Small intestine (tissue), 7 donors: ENCODE data around the gene CACNA2D4. TPM values are rescaled to one million over a fixed set of nuclear protein-coding genes. Genes with fewer than 3 reads are reported as not detected.

Source experiments
- DNase-seq, 2 donors: peaks; one replicate each; pipeline versions ENCODE4 v3.0.0 to v3.0.0-alpha.2; 2013
- FAIRE-seq: peaks from 2 replicates; lab custom pipeline; 2012; peaks lifted over from hg19 to GRCh38; lab: Jason Lieb, UNC
- H3K27ac ChIP-seq, 3 donors: one replicate each; pipeline ENCODE4 v1.5.1; 2013; ENCODE audit warnings: low read length in 2 of 3, mild to moderate bottlenecking in 2 of 3, control low read depth in 1 of 3, inconsistent platforms in 1 of 3, low read depth in 1 of 3, moderate library complexity in 1 of 3
- H3K27me3 ChIP-seq, 3 donors: one replicate each; pipeline ENCODE4 v1.6.1; 2013; ENCODE audit warnings: low read length in 3 of 3, inconsistent platforms in 1 of 3; ENCODE audit not compliant: control insufficient read depth in 3 of 3, insufficient read depth in 3 of 3
- H3K36me3 ChIP-seq, 3 donors: one replicate each; pipeline ENCODE4 v1.6.1; 2013; ENCODE audit warnings: low read length in 3 of 3, inconsistent platforms in 1 of 3, low read depth in 1 of 3, mild to moderate bottlenecking in 1 of 3, moderate library complexity in 1 of 3; ENCODE audit not compliant: control insufficient read depth in 3 of 3, insufficient read depth in 2 of 3
- H3K4me1 ChIP-seq, 3 donors: one replicate each; pipeline ENCODE4 v1.6.1; 2013; ENCODE audit warnings: low read length in 2 of 3, inconsistent platforms in 1 of 3, low read depth in 1 of 3, mild to moderate bottlenecking in 1 of 3, moderate library complexity in 1 of 3; ENCODE audit not compliant: control insufficient read depth in 3 of 3, insufficient read depth in 2 of 3
- H3K4me3 ChIP-seq, 3 donors: one replicate each; pipeline ENCODE4 v1.5.1; 2013; ENCODE audit warnings: low read length in 3 of 3, control low read depth in 1 of 3, inconsistent platforms in 1 of 3, low read depth in 1 of 3, mild to moderate bottlenecking in 1 of 3, moderate library complexity in 1 of 3
- H3K9me3 ChIP-seq, 2 donors: one replicate each; pipeline ENCODE4 v1.6.1; 2013; ENCODE audit warnings: low read depth in 1 of 2, low read length in 1 of 2; ENCODE audit not compliant: control insufficient read depth in 2 of 2, insufficient read depth in 1 of 2
- WGBS, 3 donors: extraction: QIAGEN DNeasy Blood & Tissue Kit; methylation state at CpG; one replicate each; pipeline ENCODE4 v1.1.7; 2013; 5-methylcytosine and 5-hydroxymethylcytosine counted together
- polyA plus RNA-seq, 4 donors: library from polyadenylated mRNA; stranded (reverse) in 3 of 4; unstranded in 1 of 4; fragments of 200-250 nt in 3 of 4; fragments of 120-200 nt in 1 of 4; gene quantifications; one replicate each; pipeline versions ENCODE4 v1.2.1 to v1.2.3, GENCODE V29; 2013
- donor health status: healthy with polysubstance abuse.
- donor health status: control.
- donor health status: control.
- donor health status: Bipolar disorder and iron deficiency.
- donor health status: healthy.

Gene CACNA2D4
- polyA plus RNA-seq, 4 donors: 5.5 to 10.8 (median 9.1) TPM

GRCh38 chr12:1778911-1779310 lies 139.5 kb downstream of the CACNA2D4 start:
- peaks cover 0 to 4% (median 0%) of the 10 kb centered on the region in 3 donors for H3K4me1 ChIP-seq
- H3K9me3 ChIP-seq: no peaks in the 10 kb centered on the region
- no peak for FAIRE-seq
- no peak for DNase-seq
- H3K36me3 ChIP-seq: peaks cover 4 to 10% (median 10%) of the 10 kb centered on the region in 3 donors
- H3K27me3 ChIP-seq: no peaks in the 10 kb centered on the region
- WGBS, 3 donors: 87 to 97% (median 94%) methylated on average over 4 of the region's 4 CpGs
- H3K4me3 ChIP-seq: no peak overlapping the region
- no peak overlapping the region for H3K27ac ChIP-seq

DNA sequence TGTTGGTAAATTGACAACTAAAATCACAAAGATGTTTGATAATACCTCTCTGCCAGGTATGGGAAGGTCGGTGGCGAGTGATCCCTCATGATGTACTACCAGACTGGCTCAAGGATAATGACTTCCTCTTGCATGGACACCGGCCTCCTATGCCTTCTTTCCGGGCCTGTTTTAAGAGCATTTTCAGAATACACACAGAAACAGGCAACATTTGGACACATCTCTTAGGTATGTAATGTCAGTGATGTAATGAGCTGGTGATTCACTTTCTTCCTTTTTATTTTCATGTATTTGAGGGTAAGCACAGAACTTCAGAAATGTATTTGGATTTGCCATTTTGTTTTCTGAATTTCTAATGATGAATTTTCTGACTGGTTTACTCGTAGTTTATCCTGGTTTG lies 140.7 kb downstream of the CACNA2D4 start:
- FAIRE-seq (no peak), DNase-seq (no peak)
- 95 to 97% (median 96%) methylated on average over 5 of the region's 5 CpGs for WGBS, 3 donors
- Histone ChIP-seq H3K9me3 (no peaks in the 10 kb centered on the region), H3K36me3 (peaks cover 2 to 10% (median 4%) of the 10 kb centered on the region in 3 donors), H3K4me1 (peaks cover 0 to 4% (median 0%) of the 10 kb centered on the region in 3 donors), H3K27ac (no peak overlapping the region), H3K27me3 (no peaks in the 10 kb centered on the region), H3K4me3 (no peak overlapping the region)

- Histone ChIP-seq H3K9me3 (no peaks in the 10 kb centered on the region), H3K4me1 (peaks cover 0 to 4% (median 0%) of the 10 kb centered on the region in 3 donors), H3K36me3 (peaks cover 2 to 10% (median 2%) of the 10 kb centered on the region in 3 donors), H3K27me3 (no peaks in the 10 kb centered on the region), H3K4me3 (no peak overlapping the region), H3K27ac (no peak overlapping the region)
- DNase-seq (no peak), FAIRE-seq (no peak)
- 84 to 91% (median 85%) methylated on average over 4 of the region's 4 CpGs for WGBS, 3 donors
Measured at GRCh38 chr12:1776170-1776921, 142.1 kb downstream of the CACNA2D4 start.

DNA sequence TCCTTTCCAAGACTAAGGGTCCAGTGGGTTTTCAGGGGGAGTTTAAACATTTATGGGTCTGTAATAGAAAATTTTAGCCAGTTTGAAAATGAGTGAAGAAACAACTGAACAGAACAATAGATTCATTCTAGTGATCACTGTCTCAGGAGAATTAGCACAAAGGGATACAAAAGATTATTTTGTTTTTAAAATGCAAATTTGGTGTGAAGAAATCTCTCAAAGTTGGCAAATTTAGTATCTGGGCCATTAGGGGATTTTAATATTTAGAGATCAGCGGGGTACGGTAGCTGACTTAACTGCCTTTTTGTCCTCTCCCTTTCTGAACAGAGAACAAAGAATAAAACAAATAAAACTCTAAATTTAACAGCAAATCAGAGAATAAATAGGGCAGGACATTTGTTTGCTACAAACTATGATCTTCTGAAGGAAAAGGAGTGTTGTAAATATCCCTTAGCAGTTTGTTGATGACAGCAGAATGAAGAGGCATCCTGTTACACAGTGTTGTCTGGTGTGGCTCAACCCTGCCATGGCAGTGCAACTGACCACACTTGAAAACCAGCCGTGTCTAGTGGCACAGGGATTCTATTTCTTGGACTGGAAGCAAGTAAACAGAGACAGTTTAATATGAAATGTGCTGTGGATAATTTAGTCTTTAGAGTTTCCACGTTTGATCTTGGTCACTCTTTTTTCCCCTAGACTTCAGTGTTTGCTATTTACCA lies 144.4 kb downstream of the CACNA2D4 start:
- no peaks in the 10 kb centered on the region for H3K27me3 ChIP-seq
- peaks cover 0 to 4% (median 0%) of the 10 kb centered on the region in 3 donors for H3K4me1 ChIP-seq
- H3K4me3 ChIP-seq: no peak overlapping the region
- H3K27ac ChIP-seq: no peak overlapping the region
- DNase-seq (no peak), FAIRE-seq (no peak)
- peaks cover 2 to 9% (median 4%) of the 10 kb centered on the region in 3 donors for H3K36me3 ChIP-seq
- 79 to 86% (median 85%) methylated on average over 4 of the region's 4 CpGs for WGBS, 3 donors
- no peaks in the 10 kb centered on the region for H3K9me3 ChIP-seq

DNA sequence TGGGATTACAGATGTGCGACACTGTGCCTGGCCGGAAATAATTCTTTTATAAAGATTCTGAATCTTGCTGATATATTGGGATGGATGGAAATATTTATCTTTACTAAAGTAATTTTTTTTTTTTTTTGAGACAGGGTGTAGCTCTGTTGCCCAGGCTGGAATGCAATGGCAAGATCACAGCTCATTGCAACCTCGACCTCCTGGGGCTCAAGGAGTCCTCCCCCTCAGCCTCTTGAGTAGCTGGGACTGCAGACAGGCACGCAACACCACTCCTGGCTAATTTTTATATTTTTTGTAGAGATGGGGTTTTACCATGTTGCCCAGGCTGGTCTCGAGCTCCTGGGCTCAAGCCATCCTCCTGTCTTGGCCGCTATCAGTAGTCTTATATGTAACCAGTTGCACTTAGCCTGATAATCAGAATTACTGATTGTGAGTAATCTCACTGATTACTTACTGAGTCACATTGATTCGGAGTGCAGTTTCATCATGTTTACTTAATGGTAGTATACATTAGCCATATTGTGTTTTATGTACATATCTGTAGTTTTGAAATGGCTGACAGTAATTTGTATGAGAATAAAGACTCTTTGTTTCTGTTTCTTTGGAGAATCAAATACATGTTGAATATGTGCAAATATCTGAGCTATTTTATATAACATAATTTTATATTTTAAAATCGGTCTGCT lies 148.5 kb downstream of the CACNA2D4 start:
- H3K4me1 ChIP-seq: peaks cover 0 to 2% (median 0%) of the 10 kb centered on the region in 3 donors
- H3K36me3 ChIP-seq: peaks cover 0 to 9% (median 0%) of the 10 kb centered on the region in 3 donors
- peak in 1 of 2 donors; percentile 77 for DNase-seq
- no peak overlapping the region for H3K4me3 ChIP-seq
- no peaks in the 10 kb centered on the region for H3K27me3 ChIP-seq
- WGBS, 3 donors: 56 to 78% (median 70%) methylated on average over 8 of the region's 8 CpGs
- no peak overlapping the region for H3K27ac ChIP-seq
- peak; percentile 10 for FAIRE-seq
- no peaks in the 10 kb centered on the region for H3K9me3 ChIP-seq

- Histone ChIP-seq H3K36me3 (peaks cover 0 to 11% (median 0%) of the 10 kb centered on the region in 3 donors), H3K27me3 (no peaks in the 10 kb centered on the region), H3K27ac (no peak overlapping the region), H3K4me3 (no peak overlapping the region), H3K4me1 (peaks cover 0 to 2% (median 0%) of the 10 kb centered on the region in 3 donors), H3K9me3 (no peaks in the 10 kb centered on the region)
- FAIRE-seq: no peak
- WGBS, 3 donors: 94 to 97% (median 96%) methylated on average over 1 of the region's 1 CpG
- DNase-seq: no peak
Measured at GRCh38 chr12:1768615-1769014, 149.8 kb downstream of the CACNA2D4 start.

- peak; percentile 19 for FAIRE-seq
- no peak overlapping the region for H3K4me3 ChIP-seq
- no peaks in the 10 kb centered on the region for H3K27me3 ChIP-seq
- 88 to 97% (median 90%) methylated on average over 1 of the region's 1 CpG for WGBS, 3 donors
- H3K4me1 ChIP-seq: peaks cover 0 to 2% (median 0%) of the 10 kb centered on the region in 3 donors
- DNase-seq: no peak
- H3K9me3 ChIP-seq: no peaks in the 10 kb centered on the region
- peaks cover 0 to 12% (median 0%) of the 10 kb centered on the region in 3 donors for H3K36me3 ChIP-seq
- no peak overlapping the region for H3K27ac ChIP-seq
Measured at GRCh38 chr12:1767407-1768090, 150.9 kb downstream of the CACNA2D4 start.
